GM23338 (cell line): ENCODE results near the gene GSTP1. TPM values are rescaled to one million over a fixed set of nuclear protein-coding genes. Genes with fewer than 3 reads are reported as not detected.

Source experiments
- ATAC-seq: fragments of 200-7000 bp; cut with Tn5 transposase; 3 replicates; pipeline ENCODE4 v1.9.1; 2020
- DNase-seq: peaks from one replicate; pipeline ENCODE4 v3.0.0-alpha.2; 2015; ENCODE audit warnings: low spot score
- H2AFZ ChIP-seq: fragments of 200-600 bp; sonication (generic); 2 replicates; pipeline ENCODE4 v1.8.0; 2016; ENCODE audit warnings: antibody characterized with exemption, mild to moderate bottlenecking, moderate library complexity
- H3F3A ChIP-seq: fragments of 200-600 bp; sonication (generic); replicated peaks from 2 replicates; pipeline ENCODE4 v1.8.0; 2017; ENCODE audit warnings: antibody characterized with exemption, mixed run types, low read depth
- H3K27ac ChIP-seq: fragments of 200-600 bp; sonication (generic); 2 replicates; pipeline ENCODE4 v1.6.1; 2016; ENCODE audit warnings: low read depth
- H3K27me3 ChIP-seq: fragments of 200-600 bp; sonication (generic); 2 replicates; pipeline ENCODE4 v1.8.0; 2016; ENCODE audit warnings: mild to moderate bottlenecking, mixed run types, moderate library complexity; ENCODE audit not compliant: insufficient read depth
- H3K36me3 ChIP-seq: fragments of 200-600 bp; sonication (generic); 2 replicates; pipeline ENCODE4 v1.8.0; 2016; ENCODE audit warnings: mild to moderate bottlenecking; ENCODE audit not compliant: insufficient read depth
- H3K4me1 ChIP-seq: fragments of 200-600 bp; sonication (generic); 2 replicates; pipeline ENCODE4 v1.8.0; 2016; ENCODE audit warnings: mild to moderate bottlenecking, moderate library complexity; ENCODE audit not compliant: insufficient read depth
- H3K4me2 ChIP-seq: fragments of 200-600 bp; sonication (generic); 2 replicates; pipeline ENCODE4 v1.7.1; 2017; ENCODE audit warnings: mixed run types
- H3K4me3 ChIP-seq: fragments of 200-600 bp; sonication (generic); 2 replicates; pipeline ENCODE4 v1.6.1; 2016; ENCODE audit warnings: mixed run types
- H3K79me2 ChIP-seq: fragments of 200-600 bp; sonication (generic); replicated peaks from 2 replicates; pipeline ENCODE4 v1.8.0; 2017; ENCODE audit warnings: mild to moderate bottlenecking; ENCODE audit not compliant: insufficient read depth
- H3K9me2 ChIP-seq: fragments of 200-600 bp; sonication (generic); 2 replicates; pipeline ENCODE4 v1.8.0; 2017; ENCODE audit not compliant: insufficient read depth
- H4K20me1 ChIP-seq: fragments of 200-600 bp; sonication (generic); replicated peaks from 2 replicates; pipeline ENCODE4 v1.8.0; 2017; ENCODE audit warnings: mild to moderate bottlenecking; ENCODE audit not compliant: insufficient read depth
- H3K27ac Mint-ChIP-seq: 2 replicates; pipeline ENCODE4 v1.8.0; 2020; ENCODE audit warnings: inconsistent platforms, mild to moderate bottlenecking, moderate library complexity, mixed read lengths
- H3K27me3 Mint-ChIP-seq: 3 replicates; pipeline ENCODE4 v1.8.0; 2022; ENCODE audit warnings: low read depth, mild to moderate bottlenecking, moderate library complexity, mixed read lengths, inconsistent platforms; ENCODE audit not compliant: insufficient read depth, poor library complexity
- H3K36me3 Mint-ChIP-seq: 3 replicates; pipeline ENCODE4 v1.8.0; 2021; ENCODE audit warnings: low read depth, mild to moderate bottlenecking, inconsistent platforms, moderate library complexity, mixed read lengths
- H3K4me1 Mint-ChIP-seq: 3 replicates; pipeline ENCODE4 v1.8.0; 2020; ENCODE audit warnings: mild to moderate bottlenecking, inconsistent platforms, mixed read lengths
- H3K4me3 Mint-ChIP-seq: 3 replicates; pipeline ENCODE4 v1.8.0; 2021; ENCODE audit warnings: moderate library complexity, mild to moderate bottlenecking, inconsistent platforms, mixed read lengths
- H3K9me3 Mint-ChIP-seq: 3 replicates; pipeline ENCODE4 v1.8.0; 2020; ENCODE audit warnings: moderate library complexity, mild to moderate bottlenecking, inconsistent platforms, mixed read lengths
- CREB1 ChIP-seq: fragments of 250-450 bp; sonication (Bioruptor Pico); IDR thresholded peaks from 2 replicates; pipeline ENCODE4 v1.5.0; 2020; ENCODE audit warnings: low read depth, mild to moderate bottlenecking, moderate library complexity
- EZH2 ChIP-seq: fragments of 200-600 bp; sonication (generic); IDR thresholded peaks from one replicate; pipeline ENCODE4 v1.8.0; 2017; ENCODE audit warnings: antibody characterized with exemption, mild to moderate bottlenecking, low read depth; ENCODE audit not compliant: unreplicated experiment
- JUNB ChIP-seq: IDR thresholded peaks from one replicate; pipeline ENCODE4 v1.6.1; 2016; ENCODE audit warnings: antibody characterized with exemption; ENCODE audit not compliant: unreplicated experiment
- POLR2AphosphoS5 ChIP-seq: IDR thresholded peaks from 2 replicates; pipeline ENCODE4 v1.6.1; 2016; ENCODE audit warnings: antibody characterized with exemption, low read depth
- ZNF114 ChIP-seq: fragments of 250-450 bp; sonication (Bioruptor Pico); IDR thresholded peaks from 2 replicates; pipeline ENCODE4 v1.5.0; 2020; ENCODE audit warnings: mild to moderate bottlenecking, moderate library complexity
- ZNF331 ChIP-seq: fragments of 250-450 bp; sonication (Bioruptor Pico); IDR thresholded peaks from 2 replicates; pipeline ENCODE4 v1.5.0; 2020; ENCODE audit warnings: low read depth, mild to moderate bottlenecking, moderate library complexity
- polyA plus RNA-seq: library from polyadenylated mRNA; unstranded; fragments of >200 nt; fragmentation: Nextera tagmentation; extraction: Ambion mirVana; gene quantifications from 2 replicates; pipeline ENCODE4 v1.2.1, GENCODE V29; 2016
- total RNA-seq: library from RNA; depleted of rRNA; stranded (reverse); fragments of >200 nt; shearing (Covaris generic); gene quantifications from 2 replicates; pipeline ENCODE4 v1.2.3, GENCODE V29; 2014
- TF ChIP-seq, protein P1 (sequence below), 2 experiments: fragments of 200-600 bp in 1 of 2; sonication (generic) in 1 of 2; conservative IDR thresholded peaks; 2 replicates each; pipeline versions ENCODE4 v1.5.1 to v1.6.1; 2016 to 2017; ENCODE audit warnings: antibody characterized with exemption in 2 of 2, low read depth in 2 of 2, mild to moderate bottlenecking in 2 of 2, moderate library complexity in 1 of 2
- TF ChIP-seq, protein P2 (sequence below): IDR thresholded peaks from 2 replicates; pipeline ENCODE4 v1.6.1; 2016; ENCODE audit warnings: antibody characterized with exemption

The GSTP1 gene
- total and polyA plus RNA-seq, 2 experiments from 2014 or later: 1,776 to 1,881 TPM

- TF ChIP-seq EZH2 (no peak), ZNF331 (CRISPR knock-in tag) (no peak)
- TF ChIP-seq, protein P1, sequence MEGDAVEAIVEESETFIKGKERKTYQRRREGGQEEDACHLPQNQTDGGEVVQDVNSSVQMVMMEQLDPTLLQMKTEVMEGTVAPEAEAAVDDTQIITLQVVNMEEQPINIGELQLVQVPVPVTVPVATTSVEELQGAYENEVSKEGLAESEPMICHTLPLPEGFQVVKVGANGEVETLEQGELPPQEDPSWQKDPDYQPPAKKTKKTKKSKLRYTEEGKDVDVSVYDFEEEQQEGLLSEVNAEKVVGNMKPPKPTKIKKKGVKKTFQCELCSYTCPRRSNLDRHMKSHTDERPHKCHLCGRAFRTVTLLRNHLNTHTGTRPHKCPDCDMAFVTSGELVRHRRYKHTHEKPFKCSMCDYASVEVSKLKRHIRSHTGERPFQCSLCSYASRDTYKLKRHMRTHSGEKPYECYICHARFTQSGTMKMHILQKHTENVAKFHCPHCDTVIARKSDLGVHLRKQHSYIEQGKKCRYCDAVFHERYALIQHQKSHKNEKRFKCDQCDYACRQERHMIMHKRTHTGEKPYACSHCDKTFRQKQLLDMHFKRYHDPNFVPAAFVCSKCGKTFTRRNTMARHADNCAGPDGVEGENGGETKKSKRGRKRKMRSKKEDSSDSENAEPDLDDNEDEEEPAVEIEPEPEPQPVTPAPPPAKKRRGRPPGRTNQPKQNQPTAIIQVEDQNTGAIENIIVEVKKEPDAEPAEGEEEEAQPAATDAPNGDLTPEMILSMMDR (conservative IDR thresholded peaks at IDR 0.05; ENCODE audit: low read depth in 2 of 2): no peak
Measured at GRCh38 chr11:67627441-67627811, 43.8 kb downstream of the GSTP1 start (continued).

DNA sequence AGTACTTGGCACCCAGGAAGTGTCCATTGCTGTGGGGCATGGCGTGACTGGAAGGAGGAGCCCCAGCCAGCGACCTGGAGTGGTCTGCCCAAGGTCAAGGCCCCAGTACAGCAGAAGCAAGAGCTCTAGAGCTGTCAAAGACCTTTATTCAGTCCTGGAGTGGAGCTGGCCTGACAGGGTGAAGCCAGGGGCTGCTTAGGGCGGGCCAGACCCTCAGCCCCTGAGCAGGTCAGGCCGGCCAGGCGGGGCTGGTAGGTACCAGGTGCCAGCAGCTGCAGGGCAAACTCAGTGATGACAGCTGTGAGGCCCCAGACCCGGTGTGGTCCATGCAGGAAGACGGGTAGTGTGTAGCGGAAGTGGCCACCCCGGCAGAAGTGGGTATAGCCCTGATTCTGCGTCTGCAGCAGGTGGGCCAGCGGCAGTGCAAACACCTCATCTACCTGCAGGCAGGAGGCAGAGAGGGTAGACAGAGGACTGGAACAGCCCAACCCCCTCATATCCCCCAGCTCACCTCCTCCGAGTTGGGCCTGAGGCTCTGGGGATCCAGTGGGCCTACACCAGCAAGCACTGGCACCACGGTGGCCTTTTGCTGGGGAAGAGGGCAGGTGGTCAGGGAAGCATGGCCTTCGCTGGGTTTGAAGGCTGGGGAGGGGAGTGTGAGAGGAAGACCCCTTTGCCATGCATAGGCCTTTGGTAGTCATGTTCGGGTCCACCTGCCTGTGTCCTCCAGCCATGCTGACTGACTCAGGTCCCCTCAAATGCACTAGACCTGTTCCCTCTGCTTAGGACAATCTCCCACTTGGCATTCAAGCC lies 44.4 kb downstream of the GSTP1 start:
- H3K27ac ChIP-seq: no peak overlapping the region
- Mint-ChIP-seq H3K27me3 (peaks cover 32% of the 10 kb centered on the region), H3K36me3 (peaks cover 21% of the 10 kb centered on the region), H3K4me3 (no peak overlapping the region; the same call in 2 of the 3 replicates), H3K4me1 (peaks cover 17% of the 10 kb centered on the region), H3K9me3 (peaks cover 4% of the 10 kb centered on the region; the same call in 2 of the 3 replicates), H3K27ac (no peak overlapping the region)
- H3K4me2 ChIP-seq: no peak overlapping the region
- H4K20me1 ChIP-seq: no peaks in the 10 kb centered on the region
- no peak overlapping the region for H3K4me3 ChIP-seq
- H3K36me3 ChIP-seq: no peaks in the 10 kb centered on the region
- no peak overlapping the region for H2AFZ ChIP-seq
- peaks cover 10% of the 10 kb centered on the region; the same call in 1 of the 2 replicates for H3K4me1 ChIP-seq
- DNase-seq (no peak), ATAC-seq (no peak)
- H3F3A ChIP-seq: peaks cover 5% of the 10 kb centered on the region; the same call in 1 of the 2 replicates
- H3K27me3 ChIP-seq: 0 out of 2 replicates have a peak, but pooled peaks cover 4% of the 10 kb centered on the region
- H3K79me2 ChIP-seq: no peaks in the 10 kb centered on the region
- no peaks in the 10 kb centered on the region for H3K9me2 ChIP-seq
- TF ChIP-seq POLR2AphosphoS5 (0 out of 2 replicates have a peak, but pooled peaks have one; percentile 8), CREB1 (CRISPR knock-in tag) (no peak)

DNA sequence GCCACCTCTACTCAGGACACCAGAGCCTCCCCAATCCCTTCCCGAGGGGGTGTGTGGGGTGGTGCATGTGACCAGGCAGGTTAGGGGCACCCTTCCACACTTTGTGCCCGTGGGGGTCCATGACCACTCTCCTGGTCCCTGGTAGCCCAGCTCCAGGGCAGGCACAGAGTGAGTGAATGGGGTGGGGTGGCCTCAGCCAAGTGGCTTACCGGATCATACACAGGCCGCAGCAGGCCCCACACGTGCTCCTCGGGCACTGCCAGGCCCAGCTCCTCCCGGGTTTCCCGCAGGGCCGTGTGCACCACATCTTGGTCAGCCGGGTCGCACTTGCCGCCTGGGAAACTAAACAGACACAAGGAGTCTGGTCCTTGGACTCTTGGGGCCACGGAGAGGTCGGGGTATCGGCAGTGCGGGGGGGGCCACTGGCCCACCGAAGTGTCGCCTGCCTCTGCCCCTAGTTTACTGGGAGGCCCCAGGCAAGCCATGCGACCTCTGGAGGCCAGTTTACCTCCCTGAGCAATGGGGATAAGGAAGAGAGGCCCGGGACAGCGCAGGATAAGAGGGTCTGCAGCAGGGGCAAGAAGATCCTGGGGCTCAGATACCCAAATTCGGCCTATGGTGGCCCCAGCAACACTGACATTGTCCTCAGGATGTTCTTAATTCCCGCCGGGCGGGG lies 45.2 kb downstream of the GSTP1 start:
- Mint-ChIP-seq H3K36me3 (peaks cover 20% of the 10 kb centered on the region), H3K9me3 (peaks cover 4% of the 10 kb centered on the region; the same call in 2 of the 3 replicates), H3K4me3 (peak overlapping the region; percentile 78), H3K27me3 (peaks cover 27% of the 10 kb centered on the region), H3K4me1 (peaks cover 16% of the 10 kb centered on the region), H3K27ac (no peak overlapping the region)
- no peaks in the 10 kb centered on the region for H3K9me2 ChIP-seq
- ATAC-seq (no peak), DNase-seq (no peak)
- no peak overlapping the region for H3K27ac ChIP-seq
- H3K4me3 ChIP-seq: peak overlapping the region; percentile 65
- H3K27me3 ChIP-seq: 0 out of 2 replicates have a peak, but pooled peaks cover 2% of the 10 kb centered on the region
- H3F3A ChIP-seq: peaks cover 5% of the 10 kb centered on the region; the same call in 1 of the 2 replicates
- H2AFZ ChIP-seq: no peak overlapping the region
- no peaks in the 10 kb centered on the region for H4K20me1 ChIP-seq
- peak overlapping the region; percentile 84 for H3K4me2 ChIP-seq
- peaks cover 10% of the 10 kb centered on the region; the same call in 1 of the 2 replicates for H3K4me1 ChIP-seq
- H3K79me2 ChIP-seq: no peaks in the 10 kb centered on the region
- H3K36me3 ChIP-seq: no peaks in the 10 kb centered on the region
- TF ChIP-seq EZH2 (no peak), ZNF114 (CRISPR knock-in tag) (no peak), JUNB (no peak)
- TF ChIP-seq, protein P2, sequence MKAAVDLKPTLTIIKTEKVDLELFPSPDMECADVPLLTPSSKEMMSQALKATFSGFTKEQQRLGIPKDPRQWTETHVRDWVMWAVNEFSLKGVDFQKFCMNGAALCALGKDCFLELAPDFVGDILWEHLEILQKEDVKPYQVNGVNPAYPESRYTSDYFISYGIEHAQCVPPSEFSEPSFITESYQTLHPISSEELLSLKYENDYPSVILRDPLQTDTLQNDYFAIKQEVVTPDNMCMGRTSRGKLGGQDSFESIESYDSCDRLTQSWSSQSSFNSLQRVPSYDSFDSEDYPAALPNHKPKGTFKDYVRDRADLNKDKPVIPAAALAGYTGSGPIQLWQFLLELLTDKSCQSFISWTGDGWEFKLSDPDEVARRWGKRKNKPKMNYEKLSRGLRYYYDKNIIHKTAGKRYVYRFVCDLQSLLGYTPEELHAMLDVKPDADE: no peak
